ENCODE results near the gene ANKFN1.

DNA sequence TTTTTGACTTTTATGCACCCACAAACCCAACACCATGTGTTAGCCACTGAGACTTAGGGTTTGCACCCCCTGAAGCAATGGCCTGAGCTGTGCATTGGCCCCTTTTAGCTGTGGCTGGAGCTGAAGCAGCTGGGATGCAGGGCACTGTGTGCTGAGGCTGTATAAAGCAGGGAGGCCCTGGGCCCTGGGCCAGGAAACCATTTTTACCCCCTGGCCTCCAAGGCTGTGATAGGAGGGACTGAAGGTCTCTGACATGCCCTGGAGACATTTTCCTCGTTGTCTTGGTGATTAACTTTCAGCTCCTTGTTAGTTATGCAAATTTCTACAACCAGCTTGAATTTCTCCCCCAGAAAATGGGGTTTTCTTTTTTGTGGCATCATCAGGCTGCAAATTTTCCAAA, 6.7 kb upstream of the ANKFN1 start:
- TF ChIP-seq, protein P1, sequence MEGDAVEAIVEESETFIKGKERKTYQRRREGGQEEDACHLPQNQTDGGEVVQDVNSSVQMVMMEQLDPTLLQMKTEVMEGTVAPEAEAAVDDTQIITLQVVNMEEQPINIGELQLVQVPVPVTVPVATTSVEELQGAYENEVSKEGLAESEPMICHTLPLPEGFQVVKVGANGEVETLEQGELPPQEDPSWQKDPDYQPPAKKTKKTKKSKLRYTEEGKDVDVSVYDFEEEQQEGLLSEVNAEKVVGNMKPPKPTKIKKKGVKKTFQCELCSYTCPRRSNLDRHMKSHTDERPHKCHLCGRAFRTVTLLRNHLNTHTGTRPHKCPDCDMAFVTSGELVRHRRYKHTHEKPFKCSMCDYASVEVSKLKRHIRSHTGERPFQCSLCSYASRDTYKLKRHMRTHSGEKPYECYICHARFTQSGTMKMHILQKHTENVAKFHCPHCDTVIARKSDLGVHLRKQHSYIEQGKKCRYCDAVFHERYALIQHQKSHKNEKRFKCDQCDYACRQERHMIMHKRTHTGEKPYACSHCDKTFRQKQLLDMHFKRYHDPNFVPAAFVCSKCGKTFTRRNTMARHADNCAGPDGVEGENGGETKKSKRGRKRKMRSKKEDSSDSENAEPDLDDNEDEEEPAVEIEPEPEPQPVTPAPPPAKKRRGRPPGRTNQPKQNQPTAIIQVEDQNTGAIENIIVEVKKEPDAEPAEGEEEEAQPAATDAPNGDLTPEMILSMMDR (IDR thresholded peaks at IDR 0.05) = no peak
- TF ChIP-seq POLR2A (IDR thresholded peaks at IDR 0.05) = no peak

All from body of pancreas (tissue), 4 donors.